Measurements from ENCODE around the gene HIPK2.

GRCh38 chr7:139752148-139752547 is 25.6 kb downstream of the HIPK2 start:
- TF ChIP-seq RFX5 (IDR thresholded peaks at IDR 0.05; ENCODE audit: low read depth, low read length) = no peak
- TF ChIP-seq USF2 (IDR thresholded peaks at IDR 0.05; ENCODE audit: low read depth, low read length) = no peak
- TF ChIP-seq CTCF (conservative IDR thresholded peaks at IDR 0.05; ENCODE audit: low read depth, low read length) = no peak
- TF ChIP-seq POLR2A (IDR thresholded peaks at IDR 0.05; ENCODE audit: low read depth, low read length) = no peak

All from IMR-90 (cell line).